HEK293T (cell line): ENCODE measurements around the gene ADAMTSL4.

ENCODE experiments used
- ARNT ChIP-seq: fragments of 450-650 bp; IDR thresholded peaks from 2 replicates; pipeline ENCODE4 v1.6.1; 2017; ENCODE audit warnings: mild to moderate bottlenecking
- BHLHE40 ChIP-seq: fragments of 450-650 bp; IDR thresholded peaks from 2 replicates; pipeline ENCODE4 v1.6.1; 2016; ENCODE audit warnings: mild to moderate bottlenecking, moderate library complexity, borderline replicate concordance
- ELF4 ChIP-seq: fragments of 450-650 bp; IDR thresholded peaks from 2 replicates; pipeline ENCODE4 v1.6.1; 2017; ENCODE audit warnings: antibody characterized with exemption
- FOXA1 ChIP-seq: fragments of 450-650 bp; IDR thresholded peaks from 2 replicates; pipeline ENCODE4 v1.6.1; 2016; ENCODE audit warnings: mild to moderate bottlenecking
- FOXK2 ChIP-seq: fragments of 450-650 bp; IDR thresholded peaks from 2 replicates; pipeline ENCODE4 v1.6.1; 2016; ENCODE audit warnings: mild to moderate bottlenecking
- FOXM1 ChIP-seq: fragments of 450-650 bp; IDR thresholded peaks from 2 replicates; pipeline ENCODE4 v1.6.1; 2017; ENCODE audit warnings: mild to moderate bottlenecking, borderline replicate concordance
- HDGF ChIP-seq: fragments of 450-650 bp; IDR thresholded peaks from 2 replicates; pipeline ENCODE4 v1.6.1; 2017; ENCODE audit warnings: antibody characterized with exemption, borderline replicate concordance
- LEF1 ChIP-seq: fragments of 450-650 bp; IDR thresholded peaks from 2 replicates; pipeline ENCODE4 v1.6.1; 2017; ENCODE audit warnings: mild to moderate bottlenecking, borderline replicate concordance
- PKNOX1 ChIP-seq: fragments of 450-650 bp; IDR thresholded peaks from 2 replicates; pipeline ENCODE4 v1.6.1; 2016
- SP1 ChIP-seq: fragments of 450-650 bp; IDR thresholded peaks from 2 replicates; pipeline ENCODE4 v1.6.1; 2017
- SUZ12 ChIP-seq: fragments of 450-650 bp; IDR thresholded peaks from 2 replicates; pipeline ENCODE4 v1.6.1; 2016; ENCODE audit warnings: mild to moderate bottlenecking
- TARDBP ChIP-seq: fragments of 450-650 bp; IDR thresholded peaks from 2 replicates; pipeline ENCODE4 v1.6.1; 2016
- ZNF384 ChIP-seq: fragments of 450-650 bp; IDR thresholded peaks from 2 replicates; pipeline ENCODE4 v1.6.1; 2016

GRCh38 chr1:150567717-150568593 is 18.7 kb downstream of the ADAMTSL4 start:
- TF ChIP-seq SP1 (no peak), FOXM1 (no peak), SUZ12 (no peak), BHLHE40 (no peak), ELF4 (no peak), LEF1 (no peak), TARDBP (no peak), PKNOX1 (no peak), ARNT (no peak), FOXA1 (no peak), ZNF384 (no peak), FOXK2 (no peak), HDGF (no peak)
